Right renal pelvis (tissue), 4 donors: ENCODE results near the gene UNC80. TPM values are rescaled to one million over a fixed set of nuclear protein-coding genes. Genes with fewer than 3 reads are reported as not detected.

Experiments used
- DNase-seq, 4 donors: peaks; one replicate each; pipeline ENCODE4 v3.0.0-alpha.2; 2013; ENCODE audit warnings: low read depth in 4 of 4, low spot score in 3 of 4, missing footprints in 1 of 4
- polyA plus RNA-seq, 4 donors: library from polyadenylated mRNA; unstranded; fragments of 120-200 nt; gene quantifications; one replicate each; pipeline ENCODE4 v1.2.1, GENCODE V29; 2013; ENCODE audit not compliant: insufficient read length in 4 of 4

UNC80 gene
- polyA plus RNA-seq, 4 donors: 1.3 to 1.8 (median 1.5) TPM

GRCh38 chr2:209805351-209805750, 33.7 kb downstream of the UNC80 start:
- DNase-seq: no peak

DNA sequence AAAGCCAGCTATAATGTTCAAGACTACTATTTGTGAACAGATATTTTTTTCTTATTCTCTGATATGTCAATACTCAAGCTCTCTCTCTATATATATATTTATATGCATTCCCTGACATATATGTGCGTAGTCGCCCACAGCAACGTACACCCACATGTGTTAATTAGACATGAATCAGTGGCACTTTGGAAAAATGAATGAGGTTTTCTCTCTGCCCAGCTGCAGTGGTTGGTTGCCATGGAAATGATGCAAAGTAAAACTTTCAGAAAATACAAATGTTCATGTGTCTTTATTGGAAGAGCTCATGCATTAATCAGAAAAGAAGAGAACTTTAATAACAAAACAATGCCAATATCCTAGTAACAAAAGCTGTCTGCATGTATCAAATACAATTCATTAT, 34.7 kb downstream of the UNC80 start:
- no peak for DNase-seq

- no peak for DNase-seq
These were observed 36.9 kb downstream of the UNC80 start for GRCh38 chr2:209808521-209808920.

GRCh38 chr2:209809256-209809655, 37.6 kb downstream of the UNC80 start:
- DNase-seq: no peak

DNA sequence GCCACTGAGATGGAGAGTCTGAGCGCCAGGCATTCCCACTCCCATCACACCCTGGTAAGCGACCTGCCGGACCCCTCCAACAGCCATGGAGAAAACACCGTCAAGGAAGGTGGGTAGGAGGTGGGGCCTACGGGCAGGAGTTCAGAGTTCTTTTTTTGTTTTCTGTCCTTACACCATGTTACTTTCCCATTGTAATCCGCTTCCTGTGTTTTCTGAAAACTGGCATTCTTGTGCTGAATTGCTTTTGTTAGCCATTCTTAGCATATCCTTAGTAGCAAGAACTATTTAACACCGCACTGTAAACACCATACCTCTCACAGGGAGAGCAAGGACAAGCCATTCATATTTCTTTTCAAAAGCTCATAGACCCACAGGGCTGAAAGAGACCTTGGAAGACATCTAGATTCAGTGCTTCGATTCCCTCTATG, 46.2 kb downstream of the UNC80 start:
- no peak for DNase-seq

DNA sequence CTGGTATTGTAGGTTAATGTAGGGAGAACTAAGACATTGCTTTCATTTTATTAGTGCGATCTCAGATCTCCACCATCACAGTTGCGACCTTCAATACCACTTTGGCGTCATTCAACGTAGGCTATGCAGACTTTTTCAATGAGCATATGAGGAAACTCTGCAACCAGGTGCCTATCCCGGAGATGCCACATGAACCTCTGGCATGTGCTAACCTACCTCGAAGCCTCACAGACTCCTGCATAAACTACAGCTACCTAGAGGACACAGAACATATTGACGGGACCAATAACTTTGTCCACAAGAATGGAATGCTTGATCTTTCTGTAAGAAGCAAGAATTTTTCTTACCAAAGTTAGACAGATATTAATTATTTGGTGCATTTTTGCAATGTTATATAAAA, 47.3 kb downstream of the UNC80 start:
- no peak for DNase-seq

DNA sequence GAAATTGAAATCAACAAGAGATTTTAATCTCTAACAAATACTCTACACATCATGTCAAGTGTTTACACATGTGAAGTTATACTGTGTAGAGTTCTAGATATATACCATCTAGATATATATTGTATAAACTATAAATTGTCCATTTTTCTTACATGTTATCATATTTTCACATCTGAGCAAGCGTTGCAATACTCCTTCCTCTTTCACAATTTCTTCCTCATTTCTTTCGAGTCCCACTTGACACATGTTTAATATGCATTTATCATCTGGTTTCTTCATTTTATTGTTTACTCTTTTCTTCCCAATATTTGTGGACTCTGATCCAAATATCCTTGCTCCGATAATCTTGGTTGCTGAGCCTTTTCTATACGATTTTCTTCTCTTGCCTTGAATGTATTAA, 50.2 kb downstream of the UNC80 start:
- no peak for DNase-seq

DNA sequence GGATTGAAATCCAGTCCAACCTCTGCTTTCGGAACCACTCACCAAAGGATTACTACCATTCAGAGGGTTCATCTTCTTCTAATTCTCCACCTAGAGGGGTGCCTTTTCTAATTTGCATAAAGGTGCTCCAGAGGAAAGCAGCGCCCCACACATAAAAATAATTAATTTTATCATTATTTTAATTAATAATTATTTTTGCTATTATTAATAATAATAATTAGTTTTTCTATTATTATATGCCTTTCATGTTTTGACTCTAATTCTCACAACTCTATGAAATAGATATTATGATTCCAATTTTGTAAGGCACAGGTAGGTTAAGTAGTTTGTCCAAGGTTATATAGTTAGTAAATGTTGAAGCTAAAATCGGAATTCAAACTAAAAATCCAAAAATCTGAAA, 51.9 kb downstream of the UNC80 start:
- DNase-seq: no peak

DNA sequence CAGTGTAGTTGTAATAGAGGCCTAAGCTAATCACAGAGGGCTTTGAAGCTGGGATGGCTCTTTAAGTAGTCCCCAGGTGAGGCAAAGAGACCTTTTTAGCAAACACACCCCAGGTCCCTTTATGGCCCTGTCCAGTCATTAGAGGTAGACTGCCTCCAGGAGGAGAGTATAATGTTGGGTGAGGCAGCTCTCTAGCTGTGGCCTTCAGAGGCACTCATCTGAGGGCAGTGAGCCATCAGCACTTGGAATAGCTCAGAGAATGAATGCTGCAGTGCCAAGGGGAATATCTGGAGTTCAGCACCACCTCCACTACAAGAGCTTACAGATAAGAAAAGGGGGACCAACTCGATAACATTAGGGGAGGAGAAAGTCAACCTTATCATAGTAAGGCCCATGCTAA, 52.8 kb downstream of the UNC80 start:
- DNase-seq: no peak

DNA sequence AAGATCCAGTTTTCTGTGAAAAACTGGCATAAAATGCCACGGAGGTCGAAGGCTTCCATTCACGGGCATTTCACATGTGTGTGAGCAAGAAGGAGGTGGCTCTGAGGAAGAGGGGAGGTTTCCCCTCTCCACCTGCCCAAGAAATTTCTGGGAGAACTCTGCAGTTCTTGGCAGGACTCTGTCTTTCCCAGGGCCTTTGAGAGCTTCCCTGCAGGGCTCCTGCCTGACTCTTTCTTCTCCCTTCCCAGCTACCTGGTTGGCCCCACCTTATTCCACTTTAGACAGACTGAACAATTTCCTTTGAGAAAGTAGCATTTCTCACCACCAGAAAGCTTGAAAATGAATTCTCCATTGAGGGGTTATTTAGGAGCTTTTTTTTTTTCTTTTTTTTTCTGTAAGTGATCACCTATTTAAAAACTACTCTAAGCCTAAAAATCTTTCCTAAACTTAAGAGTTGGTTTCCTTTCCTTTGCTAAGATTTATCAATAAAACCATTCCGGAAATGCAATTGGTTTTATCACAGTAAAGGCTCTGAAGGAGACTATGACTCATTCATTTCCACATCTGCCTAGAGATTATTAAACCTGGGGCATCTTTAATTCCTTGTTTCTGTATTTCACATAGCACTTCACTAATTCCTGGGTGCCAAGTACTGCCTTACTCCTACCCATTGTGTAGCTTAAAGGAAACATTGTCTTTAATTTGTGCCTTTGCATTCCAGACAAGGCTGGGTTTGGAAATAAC, 59.3 kb downstream of the UNC80 start:
- no peak for DNase-seq

DNA sequence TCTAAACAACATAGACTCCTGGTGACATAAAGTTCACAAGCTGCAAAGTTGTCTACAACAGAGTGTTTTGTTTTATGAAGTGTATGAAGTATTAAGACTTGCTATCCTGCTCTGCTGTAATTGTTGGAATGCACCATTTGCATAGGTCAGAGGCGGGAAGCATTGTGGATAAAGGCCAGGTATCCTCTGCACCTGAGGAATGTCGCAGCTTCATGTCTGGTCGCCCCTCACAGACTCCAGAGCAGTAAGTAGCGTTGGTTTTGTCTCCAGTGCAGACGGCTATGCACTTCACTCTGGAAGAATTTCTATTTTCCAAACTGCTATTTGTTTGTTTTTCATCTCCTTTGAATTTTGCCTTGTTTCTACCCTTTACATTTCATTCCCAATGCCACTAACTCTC, 63.1 kb downstream of the UNC80 start:
- DNase-seq: no peak

DNA sequence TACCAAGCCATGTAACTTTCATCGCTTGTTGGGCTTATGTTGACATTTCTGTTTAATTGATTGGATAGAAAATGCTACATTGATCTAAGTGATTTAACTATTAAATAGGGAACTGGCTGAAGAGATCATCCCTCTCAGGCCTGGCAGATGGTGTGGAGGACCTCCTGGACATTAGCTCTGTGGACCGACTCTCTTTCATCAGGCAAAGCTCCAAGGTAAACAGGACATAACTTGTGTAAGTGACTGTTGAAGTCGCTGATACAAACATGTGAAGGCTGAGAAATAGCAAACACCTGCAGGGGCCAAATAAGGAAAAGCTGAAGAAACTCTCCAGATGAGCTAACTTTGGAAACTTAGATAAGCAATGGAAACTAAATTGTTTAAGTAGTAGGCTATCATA, 68.8 kb downstream of the UNC80 start:
- no peak for DNase-seq

DNA sequence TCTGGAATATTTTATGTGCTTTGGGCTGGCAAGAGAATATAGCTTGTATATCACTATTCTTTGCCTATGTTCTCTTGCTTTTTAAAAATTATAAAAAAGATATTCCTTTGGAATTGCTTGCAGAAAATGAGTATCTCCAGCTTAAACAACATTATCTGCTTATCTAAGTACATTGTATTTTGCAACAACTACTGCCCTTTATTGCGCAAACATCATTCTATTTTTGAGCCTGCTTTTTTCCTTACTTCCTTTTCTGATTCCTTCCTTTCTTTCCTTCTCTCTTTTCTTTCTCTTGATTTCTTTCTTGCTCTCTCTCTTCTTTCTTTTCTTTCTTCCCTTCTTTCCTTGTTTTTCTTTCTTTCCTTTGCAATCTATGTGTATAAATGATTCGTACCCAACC, 74.0 kb downstream of the UNC80 start:
- DNase-seq: no peak

DNA sequence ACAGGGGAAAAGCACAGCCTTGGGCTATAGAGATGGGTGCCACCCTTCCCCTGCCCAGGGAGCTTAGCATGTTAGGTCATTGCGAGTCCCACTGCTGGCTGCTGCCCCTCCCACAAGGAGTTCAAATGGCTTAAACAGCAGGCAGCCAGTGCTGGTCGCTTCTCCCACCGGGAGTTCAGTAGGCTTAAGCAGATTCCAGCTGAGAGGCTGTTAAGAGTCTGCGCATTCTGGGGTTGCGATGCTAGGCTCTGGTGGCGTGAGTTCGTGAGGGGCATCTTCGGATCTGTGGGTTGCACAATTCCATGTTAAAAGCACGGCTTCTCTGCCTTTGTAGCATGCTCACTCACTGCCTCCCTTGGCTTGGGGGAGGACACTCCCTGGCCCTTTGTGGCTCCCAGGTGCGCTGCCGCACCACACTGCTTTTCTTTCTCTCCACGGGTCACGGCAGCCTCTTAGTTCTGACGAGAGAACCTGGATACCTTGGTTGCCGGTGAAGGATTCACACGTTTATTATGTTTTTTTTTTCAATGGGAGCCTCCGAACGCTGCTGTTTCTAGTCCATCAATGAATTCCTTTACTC, 93.2 kb downstream of the UNC80 start:
- no peak for DNase-seq

DNA sequence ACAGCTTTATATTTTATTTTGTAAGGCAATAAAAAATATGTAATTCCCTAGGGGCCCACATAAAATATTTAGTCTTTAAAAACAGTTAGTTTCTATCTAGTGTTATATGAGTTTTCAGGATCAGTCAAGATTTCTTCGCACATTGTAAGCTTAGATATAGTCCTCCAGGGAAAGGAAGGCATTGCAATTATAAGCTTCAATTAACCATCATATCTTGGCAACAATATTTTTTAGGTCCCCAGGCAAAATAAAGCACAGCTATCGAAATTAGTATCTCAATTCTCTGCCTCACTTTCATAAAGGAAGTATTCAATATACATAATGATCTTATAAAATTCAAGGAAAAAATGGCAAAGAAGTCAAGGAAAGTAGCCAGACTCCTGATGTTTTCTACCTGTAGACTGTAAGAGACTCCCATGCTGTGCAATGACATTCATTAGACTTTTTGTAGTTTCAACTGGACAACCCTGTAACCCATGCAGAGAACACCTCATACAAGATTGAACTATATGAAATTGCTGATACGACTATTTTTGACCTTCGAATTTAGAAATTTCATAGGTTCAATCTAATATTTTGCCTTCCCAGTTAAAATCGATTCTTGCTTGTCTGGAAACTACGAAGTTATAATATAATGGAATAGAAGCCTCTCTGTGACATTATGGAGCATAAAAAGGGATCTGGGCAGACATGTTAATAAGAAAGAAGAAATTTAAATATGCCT, 96.8 kb downstream of the UNC80 start:
- DNase-seq: no peak

GRCh38 chr2:209870067-209870466, 98.4 kb downstream of the UNC80 start:
- DNase-seq: no peak

GRCh38 chr2:209872675-209873074, 101.0 kb downstream of the UNC80 start:
- peak in 1 of 4 donors; percentile 0 for DNase-seq

DNA sequence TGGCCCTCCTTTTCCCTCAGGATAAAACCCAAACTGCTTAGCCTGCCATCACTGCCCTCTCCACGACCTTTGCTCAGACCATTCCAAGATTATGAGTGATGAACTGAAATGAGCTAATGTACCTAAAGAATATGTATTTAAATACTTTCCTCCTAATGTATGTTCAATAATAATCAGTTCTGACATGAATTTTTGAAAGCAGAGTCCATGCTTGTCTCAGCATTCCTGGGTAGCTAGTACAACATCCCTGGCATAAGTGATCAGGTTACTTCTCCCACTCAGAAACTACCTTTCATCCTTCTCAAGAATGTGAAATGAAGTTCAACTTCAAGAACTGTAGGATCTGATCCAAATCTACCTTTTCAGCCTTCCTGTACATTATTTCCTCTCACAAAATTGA, 103.6 kb downstream of the UNC80 start:
- no peak for DNase-seq

DNA sequence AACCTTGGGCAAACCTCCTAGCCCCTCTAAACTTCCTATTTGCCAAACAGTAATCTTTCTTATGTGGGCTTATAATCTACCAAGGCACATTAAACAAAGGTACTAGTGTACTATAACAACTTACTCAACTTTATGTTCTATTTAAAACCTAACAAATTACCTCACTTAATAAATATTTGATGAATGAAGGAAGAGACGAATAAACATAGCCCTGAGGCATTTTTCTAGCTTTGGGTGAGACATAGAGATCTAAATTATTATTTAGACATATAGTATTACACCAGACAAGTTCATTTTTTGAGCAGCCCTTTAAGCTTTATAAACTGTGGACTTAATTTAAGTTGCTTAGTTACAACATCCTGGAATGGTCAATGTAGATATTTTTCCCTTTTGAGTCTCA, 104.6 kb downstream of the UNC80 start:
- DNase-seq: no peak

DNA sequence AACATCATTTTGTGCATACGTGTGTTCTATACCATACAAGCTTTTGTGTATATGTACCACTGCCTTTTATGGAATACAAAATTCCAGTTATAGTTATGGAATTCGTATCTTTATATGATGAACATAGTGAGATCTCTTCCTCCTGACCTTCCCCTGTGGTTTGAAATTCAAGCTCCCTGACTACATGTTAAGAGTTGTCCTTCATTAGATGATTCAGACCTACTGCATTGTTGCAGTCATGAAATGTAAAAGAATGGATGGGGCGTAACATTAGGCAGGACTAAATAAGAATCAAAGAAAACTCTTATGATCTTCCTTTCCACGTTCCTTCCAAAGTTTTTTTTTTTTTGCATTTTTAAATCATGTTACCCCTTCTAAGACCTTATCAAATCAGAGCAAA, 107.1 kb downstream of the UNC80 start:
- DNase-seq: no peak

DNA sequence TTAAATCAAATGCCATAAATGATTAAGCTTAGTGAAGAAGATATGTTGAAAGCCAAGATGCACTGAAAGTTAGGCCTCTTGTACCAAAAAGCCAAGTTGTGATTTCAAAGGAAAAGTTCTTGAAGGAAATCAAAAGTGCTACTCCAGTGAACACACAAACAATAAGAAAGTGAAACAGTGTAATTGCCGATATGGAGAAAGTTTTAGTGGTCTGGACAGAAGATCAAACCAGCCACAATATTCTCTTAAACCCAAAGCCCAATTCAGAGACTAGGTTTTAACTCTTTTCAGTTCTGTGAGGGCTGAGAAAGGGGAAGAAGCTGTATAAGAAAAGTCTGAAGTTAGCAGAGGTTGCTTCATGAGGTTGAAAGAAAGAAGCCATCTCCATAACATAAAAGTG, 129.0 kb downstream of the UNC80 start:
- DNase-seq: no peak

DNA sequence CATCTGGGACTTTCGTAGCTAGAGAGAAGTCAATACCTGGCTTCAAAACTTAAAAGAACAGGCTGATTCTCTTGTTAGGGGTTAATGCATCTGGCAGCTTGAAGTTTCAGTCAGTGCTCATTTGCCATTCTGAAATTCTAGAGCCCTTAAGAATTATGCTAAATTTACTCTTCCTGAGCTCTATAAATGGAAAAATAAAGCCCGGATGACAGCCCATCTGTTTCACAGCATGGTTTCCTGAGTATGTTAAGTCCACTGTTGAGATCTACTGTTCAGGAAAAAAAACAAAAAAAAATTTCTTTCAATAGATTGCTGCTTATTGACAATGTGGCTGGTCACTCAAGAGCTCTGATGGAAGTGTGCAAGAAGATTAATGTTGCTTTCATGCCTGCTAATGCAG, 129.5 kb downstream of the UNC80 start:
- no peak for DNase-seq
